AG09309 (cell line): ENCODE data around the gene MORC4.

Experiments used
- DNase-seq: peaks from one replicate; pipeline ENCODE4 v3.0.0-alpha.2; 2010; ENCODE audit warnings: low read depth
- H3K4me3 ChIP-seq: 2 replicates; pipeline ENCODE4 v1.5.1; 2011; ENCODE audit warnings: mild to moderate bottlenecking, low read depth, low read length, moderate library complexity; ENCODE audit not compliant: control insufficient read depth
- TF ChIP-seq, protein P1 (sequence below): IDR thresholded peaks from 2 replicates; pipeline ENCODE4 v1.5.1; 2011; ENCODE audit warnings: mild to moderate bottlenecking, low read depth, low read length, inconsistent platforms; ENCODE audit not compliant: insufficient read depth, control insufficient read depth; ENCODE audit errors: missing control alignments

The MORC4 gene

DNA sequence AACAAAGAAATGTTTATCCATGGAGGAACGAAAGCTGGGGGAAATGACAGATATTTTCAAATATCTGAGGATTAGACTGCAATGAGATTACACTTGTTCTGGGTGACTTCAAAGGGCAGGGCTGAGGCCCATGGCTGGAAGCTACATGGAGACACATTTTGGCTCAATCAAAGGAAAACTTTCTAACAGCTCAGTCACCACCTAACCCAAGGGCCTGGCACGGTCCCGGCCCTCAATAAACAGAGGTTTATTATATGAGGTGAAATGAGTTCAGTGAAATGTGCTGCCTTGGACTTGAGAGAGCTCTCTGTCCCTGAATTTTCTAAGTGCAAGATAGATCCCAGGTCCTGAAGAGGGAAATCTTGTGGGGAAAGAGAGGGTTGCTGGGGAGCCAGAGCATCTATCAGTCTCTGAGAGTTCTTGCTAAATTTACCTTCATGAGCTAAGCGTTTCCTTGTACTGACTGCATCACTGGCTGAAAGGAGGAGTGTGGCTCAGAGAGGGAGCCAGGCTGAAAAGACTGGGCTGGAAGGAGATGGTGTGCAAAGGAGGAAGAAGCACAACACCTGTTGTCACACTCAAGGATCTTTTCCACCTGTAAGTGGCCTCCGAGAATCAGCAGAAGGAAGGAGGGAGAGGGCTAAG is 94.8 kb downstream of the MORC4 start:
- TF ChIP-seq, protein P1, sequence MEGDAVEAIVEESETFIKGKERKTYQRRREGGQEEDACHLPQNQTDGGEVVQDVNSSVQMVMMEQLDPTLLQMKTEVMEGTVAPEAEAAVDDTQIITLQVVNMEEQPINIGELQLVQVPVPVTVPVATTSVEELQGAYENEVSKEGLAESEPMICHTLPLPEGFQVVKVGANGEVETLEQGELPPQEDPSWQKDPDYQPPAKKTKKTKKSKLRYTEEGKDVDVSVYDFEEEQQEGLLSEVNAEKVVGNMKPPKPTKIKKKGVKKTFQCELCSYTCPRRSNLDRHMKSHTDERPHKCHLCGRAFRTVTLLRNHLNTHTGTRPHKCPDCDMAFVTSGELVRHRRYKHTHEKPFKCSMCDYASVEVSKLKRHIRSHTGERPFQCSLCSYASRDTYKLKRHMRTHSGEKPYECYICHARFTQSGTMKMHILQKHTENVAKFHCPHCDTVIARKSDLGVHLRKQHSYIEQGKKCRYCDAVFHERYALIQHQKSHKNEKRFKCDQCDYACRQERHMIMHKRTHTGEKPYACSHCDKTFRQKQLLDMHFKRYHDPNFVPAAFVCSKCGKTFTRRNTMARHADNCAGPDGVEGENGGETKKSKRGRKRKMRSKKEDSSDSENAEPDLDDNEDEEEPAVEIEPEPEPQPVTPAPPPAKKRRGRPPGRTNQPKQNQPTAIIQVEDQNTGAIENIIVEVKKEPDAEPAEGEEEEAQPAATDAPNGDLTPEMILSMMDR = no peak
- DNase-seq = no peak
- H3K4me3 ChIP-seq = no peak overlapping the region

GRCh38 chrX:106903856-106904528 is 96.0 kb downstream of the MORC4 start:
- DNase-seq = no peak
- TF ChIP-seq, protein P1 = no peak
- no peak overlapping the region for H3K4me3 ChIP-seq

DNA sequence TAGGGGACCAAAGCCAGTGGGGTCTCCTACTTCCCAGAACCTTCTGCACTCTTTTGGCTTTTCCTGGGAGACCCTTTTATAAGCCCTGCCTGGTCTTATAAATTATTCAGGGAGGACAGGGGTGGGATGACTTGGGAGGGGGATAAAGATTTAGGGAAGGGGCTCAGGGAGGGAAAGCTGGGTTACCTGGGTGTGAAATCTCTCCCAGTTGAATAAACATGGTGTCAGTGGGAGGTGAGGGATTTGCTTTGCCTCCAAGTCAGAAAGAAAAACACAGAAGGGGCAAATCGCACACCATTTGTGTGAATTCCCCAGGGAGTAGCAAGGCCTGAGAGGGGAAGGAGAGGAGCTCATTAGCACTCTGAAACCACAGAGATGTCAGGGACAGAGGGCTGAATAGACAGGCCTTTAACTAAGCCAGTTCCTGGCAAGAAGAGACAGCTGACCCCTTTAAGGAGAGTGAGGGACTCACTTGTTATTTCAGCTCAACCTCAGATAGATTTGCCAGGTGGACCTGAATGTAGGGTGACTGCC is 96.7 kb downstream of the MORC4 start, which contains the start of gene RIPPLY1:
Gene RIPPLY1 (minus strand): TSS at position 51 of the 534 bp plus-strand sequence. CDS start 54 bp downstream, outside the sequence.
- H3K4me3 ChIP-seq = no peak within 1 kb of the TSS
- TF ChIP-seq, protein P1 = no peak
- no peak for DNase-seq

DNA sequence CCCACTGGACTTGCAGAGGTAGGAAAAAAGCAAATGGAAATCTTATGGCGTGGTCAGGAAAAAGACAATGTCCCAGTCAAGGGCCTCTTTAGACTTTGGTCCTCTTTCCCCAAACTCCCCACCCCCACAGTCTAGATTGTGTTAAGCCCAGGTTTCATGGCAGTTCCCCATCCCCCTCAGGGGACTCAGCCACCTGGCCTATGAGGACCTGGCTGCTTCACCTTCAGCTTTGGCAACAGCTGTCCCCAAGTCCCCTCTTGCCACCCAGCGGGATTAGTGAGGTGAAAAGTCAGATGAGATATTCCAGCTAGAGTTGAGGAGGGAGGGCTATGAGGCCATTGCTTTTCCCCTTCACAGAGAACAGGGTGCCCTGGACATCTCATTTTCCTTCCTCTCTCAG is 97.3 kb downstream of the MORC4 start:
- H3K4me3 ChIP-seq = no peak overlapping the region
- no peak for DNase-seq
- TF ChIP-seq, protein P1 = no peak

- TF ChIP-seq, protein P1 = no peak
- no peak overlapping the region for H3K4me3 ChIP-seq
- DNase-seq = no peak
Measured at GRCh38 chrX:106901781-106902219, 98.2 kb downstream of the MORC4 start.

DNA sequence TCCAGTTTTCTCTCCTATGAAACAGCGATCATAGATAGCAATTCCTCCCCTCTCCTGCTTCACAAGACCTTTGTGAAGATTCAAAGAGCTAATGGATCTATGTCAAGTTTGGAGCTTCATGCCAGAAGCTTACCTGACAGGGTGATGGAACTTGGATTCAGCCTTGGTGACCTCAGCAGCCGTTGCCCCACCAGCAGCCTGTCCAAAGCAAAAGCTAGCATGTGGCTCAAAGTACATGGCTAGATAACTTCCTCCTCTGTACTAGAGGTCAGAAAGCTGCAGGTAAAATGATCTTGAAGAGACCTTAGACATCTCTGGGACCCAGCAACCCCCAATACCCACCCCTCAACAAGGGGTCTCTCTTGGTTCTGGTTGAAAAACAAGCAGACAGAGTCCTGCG is 98.7 kb downstream of the MORC4 start:
- DNase-seq = no peak
- H3K4me3 ChIP-seq = no peak overlapping the region
- TF ChIP-seq, protein P1 = no peak
